HUES6 (cell line): ENCODE results near the gene GNAI3.

ENCODE experiments used
- H3K27ac ChIP-seq: 2 replicates; pipeline ENCODE4 v1.7.0; 2013; ENCODE audit warnings: low read depth, mild to moderate bottlenecking, low read length, inconsistent platforms
- H3K27me3 ChIP-seq: 2 replicates; pipeline ENCODE4 v1.6.1; 2013; ENCODE audit warnings: low read length; ENCODE audit not compliant: control insufficient read depth, insufficient read depth
- H3K36me3 ChIP-seq: 2 replicates; pipeline ENCODE4 v1.6.1; 2013; ENCODE audit warnings: low read length; ENCODE audit not compliant: control insufficient read depth, insufficient read depth
- H3K4me1 ChIP-seq: 2 replicates; pipeline ENCODE4 v1.6.1; 2013; ENCODE audit warnings: low read length; ENCODE audit not compliant: control insufficient read depth, insufficient read depth
- H3K4me3 ChIP-seq: 2 replicates; pipeline ENCODE4 v1.5.1; 2013; ENCODE audit warnings: low read depth, low read length
- H3K9ac ChIP-seq: one replicate; pipeline ENCODE4 v1.6.1; 2013; ENCODE audit warnings: mild to moderate bottlenecking, low read length
- H3K9me3 ChIP-seq: 2 replicates; pipeline ENCODE4 v1.6.1; 2013; ENCODE audit warnings: low read depth, low read length; ENCODE audit not compliant: control insufficient read depth, insufficient read depth

GNAI3 gene

GRCh38 chr1:109579491-109579890 lies 31.1 kb downstream of the GNAI3 start:
- Histone ChIP-seq H3K4me1 (no peaks in the 10 kb centered on the region), H3K27me3 (no peaks in the 10 kb centered on the region), H3K9me3 (no peaks in the 10 kb centered on the region), H3K27ac (no peak overlapping the region), H3K4me3 (no peak overlapping the region), H3K36me3 (peaks cover 51% of the 10 kb centered on the region), H3K9ac (no peak overlapping the region)

GRCh38 chr1:109582021-109582420 lies 33.6 kb downstream of the GNAI3 start:
- Histone ChIP-seq H3K27me3 (no peaks in the 10 kb centered on the region), H3K27ac (no peak overlapping the region), H3K9ac (no peak overlapping the region), H3K4me1 (no peaks in the 10 kb centered on the region), H3K36me3 (peaks cover 66% of the 10 kb centered on the region), H3K4me3 (no peak overlapping the region), H3K9me3 (no peaks in the 10 kb centered on the region)

- no peak overlapping the region for H3K27ac ChIP-seq
- no peak overlapping the region for H3K9ac ChIP-seq
- H3K9me3 ChIP-seq = no peaks in the 10 kb centered on the region
- H3K27me3 ChIP-seq = no peaks in the 10 kb centered on the region
- no peaks in the 10 kb centered on the region for H3K4me1 ChIP-seq
- H3K36me3 ChIP-seq = peaks cover 81% of the 10 kb centered on the region
- H3K4me3 ChIP-seq = no peak overlapping the region
Measured at GRCh38 chr1:109584766-109585165, 36.4 kb downstream of the GNAI3 start.

- Histone ChIP-seq H3K9ac (no peak overlapping the region), H3K9me3 (no peaks in the 10 kb centered on the region), H3K27ac (no peak overlapping the region), H3K27me3 (no peaks in the 10 kb centered on the region), H3K36me3 (peaks cover 82% of the 10 kb centered on the region), H3K4me3 (no peak overlapping the region), H3K4me1 (no peaks in the 10 kb centered on the region)
Measured at GRCh38 chr1:109586055-109586454, 37.6 kb downstream of the GNAI3 start.

- H3K27ac ChIP-seq = no peak overlapping the region
- no peaks in the 10 kb centered on the region for H3K27me3 ChIP-seq
- no peaks in the 10 kb centered on the region for H3K9me3 ChIP-seq
- peaks cover 94% of the 10 kb centered on the region for H3K36me3 ChIP-seq
- no peak overlapping the region for H3K9ac ChIP-seq
- no peaks in the 10 kb centered on the region for H3K4me1 ChIP-seq
- H3K4me3 ChIP-seq = no peak overlapping the region
Measured at GRCh38 chr1:109589177-109589576, 40.8 kb downstream of the GNAI3 start.

GRCh38 chr1:109589679-109590078 lies 41.3 kb downstream of the GNAI3 start:
- H3K9me3 ChIP-seq = no peaks in the 10 kb centered on the region
- H3K4me3 ChIP-seq = no peak overlapping the region
- no peak overlapping the region for H3K27ac ChIP-seq
- H3K36me3 ChIP-seq = peaks cover 92% of the 10 kb centered on the region
- H3K9ac ChIP-seq = no peak overlapping the region
- no peaks in the 10 kb centered on the region for H3K27me3 ChIP-seq
- H3K4me1 ChIP-seq = no peaks in the 10 kb centered on the region

GRCh38 chr1:109592916-109593315 lies 44.5 kb downstream of the GNAI3 start:
- Histone ChIP-seq H3K9me3 (no peaks in the 10 kb centered on the region), H3K27ac (no peak overlapping the region), H3K4me3 (no peak overlapping the region), H3K4me1 (no peaks in the 10 kb centered on the region), H3K9ac (no peak overlapping the region), H3K36me3 (peaks cover 74% of the 10 kb centered on the region), H3K27me3 (no peaks in the 10 kb centered on the region)

GRCh38 chr1:109595531-109595930 lies 47.1 kb downstream of the GNAI3 start:
- H3K36me3 ChIP-seq = peaks cover 52% of the 10 kb centered on the region
- H3K9me3 ChIP-seq = no peaks in the 10 kb centered on the region
- no peaks in the 10 kb centered on the region for H3K27me3 ChIP-seq
- H3K4me1 ChIP-seq = no peaks in the 10 kb centered on the region
- no peak overlapping the region for H3K27ac ChIP-seq
- H3K4me3 ChIP-seq = no peak overlapping the region
- no peak overlapping the region for H3K9ac ChIP-seq

- Histone ChIP-seq H3K4me1 (no peaks in the 10 kb centered on the region), H3K27ac (no peak overlapping the region), H3K9me3 (no peaks in the 10 kb centered on the region), H3K9ac (no peak overlapping the region), H3K36me3 (peaks cover 27% of the 10 kb centered on the region), H3K27me3 (no peaks in the 10 kb centered on the region), H3K4me3 (no peak overlapping the region)
Measured at GRCh38 chr1:109598156-109598555, 49.7 kb downstream of the GNAI3 start.

GRCh38 chr1:109598655-109599054 lies 50.2 kb downstream of the GNAI3 start:
- Histone ChIP-seq H3K9me3 (no peaks in the 10 kb centered on the region), H3K4me3 (no peak overlapping the region)

GRCh38 chr1:109603229-109603628 lies 54.8 kb downstream of the GNAI3 start:
- Histone ChIP-seq H3K9me3 (no peaks in the 10 kb centered on the region), H3K9ac (no peak overlapping the region), H3K27me3 (no peaks in the 10 kb centered on the region), H3K36me3 (no peaks in the 10 kb centered on the region; the same call in none of the 2 replicates), H3K27ac (no peak overlapping the region), H3K4me1 (0 out of 2 replicates have a peak, but pooled peaks cover under 1% of the 10 kb centered on the region), H3K4me3 (no peak overlapping the region)

More at GRCh38 chr1:109598655-109599054, 50.2 kb downstream of the GNAI3 start:
- H3K9ac ChIP-seq = no peak overlapping the region
- H3K27me3 ChIP-seq = no peaks in the 10 kb centered on the region
- H3K36me3 ChIP-seq = peaks cover 22% of the 10 kb centered on the region
- H3K4me1 ChIP-seq = no peaks in the 10 kb centered on the region
- H3K27ac ChIP-seq = no peak overlapping the region

GRCh38 chr1:109605381-109605780 lies 57.0 kb downstream of the GNAI3 start:
- no peak overlapping the region for H3K9ac ChIP-seq
- H3K27ac ChIP-seq = no peak overlapping the region
- H3K27me3 ChIP-seq = no peaks in the 10 kb centered on the region
- no peaks in the 10 kb centered on the region for H3K36me3 ChIP-seq
- peaks cover 11% of the 10 kb centered on the region for H3K4me1 ChIP-seq
- H3K4me3 ChIP-seq = no peak overlapping the region
- H3K9me3 ChIP-seq = no peaks in the 10 kb centered on the region
